ENCODE measurements around the gene GGA3. TPM values are rescaled to one million over a fixed set of nuclear protein-coding genes. Genes with fewer than 3 reads are reported as not detected.

Gene GGA3
- total and polyA plus RNA-seq, 2 experiments from 2014 or later: 22.5 to 54.3 TPM

- TF ChIP-seq ZNF114 (CRISPR knock-in tag; IDR thresholded peaks at IDR 0.05) (no peak), REST (IDR thresholded peaks at IDR 0.05; ENCODE audit: unreplicated experiment) (no peak), CTCF (conservative IDR thresholded peaks at IDR 0.05; ENCODE audit: low read depth in 2 of 2) (peak; percentile 99 to 100), EZH2 (IDR thresholded peaks at IDR 0.05; ENCODE audit: low read depth, unreplicated experiment) (no peak), ETS1 (IDR thresholded peaks at IDR 0.05) (no peak), ZNF331 (CRISPR knock-in tag; IDR thresholded peaks at IDR 0.05; ENCODE audit: low read depth) (no peak)
Measured at GRCh38 chr17:75240394-75241142, 20.8 kb downstream of the GGA3 start (continued).

- Mint-ChIP-seq H3K4me1 (peaks cover 10% of the 10 kb centered on the region; the same call in 2 of the 3 replicates), H3K9me3 (no peaks in the 10 kb centered on the region), H3K36me3 (ENCODE audit: low read depth) (peaks cover 84% of the 10 kb centered on the region), H3K27me3 (ENCODE audit: insufficient read depth, low read depth, poor library complexity) (peaks cover 22% of the 10 kb centered on the region), H3K4me3 (peak overlapping the region; percentile 22; the same call in 1 of the 3 replicates), H3K27ac (peak overlapping the region; percentile 85)
- Histone ChIP-seq H2AFZ (no peak overlapping the region), H3K4me3 (no peak overlapping the region), H3K79me2 (replicated peaks; ENCODE audit: insufficient read depth) (no peaks in the 10 kb centered on the region), H3F3A (replicated peaks; ENCODE audit: low read depth) (peaks cover 35% of the 10 kb centered on the region), H4K20me1 (replicated peaks; ENCODE audit: insufficient read depth) (peaks cover 4% of the 10 kb centered on the region; the same call in 1 of the 2 replicates), H3K4me2 (no peak overlapping the region), H3K36me3 (ENCODE audit: insufficient read depth) (peaks cover 20% of the 10 kb centered on the region), H3K27ac (ENCODE audit: low read depth) (peak overlapping the region; percentile 72; the same call in 1 of the 2 replicates), H3K9me2 (ENCODE audit: insufficient read depth) (no peaks in the 10 kb centered on the region), H3K4me1 (ENCODE audit: insufficient read depth) (no peaks in the 10 kb centered on the region), H3K27me3 (ENCODE audit: insufficient read depth) (no peaks in the 10 kb centered on the region)
- ATAC-seq (no peak), DNase-seq (ENCODE audit: low spot score) (no peak)
- no peak for TF ChIP-seq NANOG (IDR thresholded peaks at IDR 0.05; ENCODE audit: borderline replicate concordance)
- TF ChIP-seq JUNB (IDR thresholded peaks at IDR 0.05; ENCODE audit: unreplicated experiment): no peak
- no peak for TF ChIP-seq CTCF (conservative IDR thresholded peaks at IDR 0.05; ENCODE audit: low read depth in 2 of 2)
- TF ChIP-seq EZH2phosphoT487 (IDR thresholded peaks at IDR 0.05; ENCODE audit: unreplicated experiment): no peak
- no peak for TF ChIP-seq STAT1 (IDR thresholded peaks at IDR 0.05; ENCODE audit: unreplicated experiment)
- no peak for TF ChIP-seq ZNF331 (CRISPR knock-in tag; IDR thresholded peaks at IDR 0.05; ENCODE audit: low read depth)
- no peak for TF ChIP-seq POLR2AphosphoS5 (IDR thresholded peaks at IDR 0.05; ENCODE audit: low read depth)
- TF ChIP-seq ZNF114 (CRISPR knock-in tag; IDR thresholded peaks at IDR 0.05): no peak
- TF ChIP-seq REST (IDR thresholded peaks at IDR 0.05; ENCODE audit: unreplicated experiment): no peak
Measured at GRCh38 chr17:75239778-75240393, 21.5 kb downstream of the GGA3 start.

Data from GM23338 (cell line).